GM13976 (cell line): ENCODE measurements around the gene STX1A.
"Not testable (repeated sequence)": the region's sequence is repeated elsewhere in the genome, so short reads cannot be mapped to it uniquely, and the experiment has no call there.

Experiments
- DNase-seq: peaks from one replicate; pipeline ENCODE4 v3.0.0; 2012; ENCODE audit warnings: low spot score
- in situ Hi-C: fragments of 300-500 bp; cut with MboI; formaldehyde crosslinking; loops from one replicate; pipeline ENCODE4 v1.12.0; 2022; ENCODE audit warnings: low sequenced_read_pairs, mixed read lengths, inconsistent platforms; ENCODE audit not compliant: unreplicated experiment
- TF ChIP-seq, protein P1 (sequence below): IDR thresholded peaks from 2 replicates; pipeline ENCODE4 v1.5.1; 2012; ENCODE audit warnings: borderline replicate concordance, mild to moderate bottlenecking; ENCODE audit not compliant: insufficient read depth; ENCODE audit errors: extremely low read depth, missing control alignments, control extremely low read depth

Gene STX1A

GRCh38 chr7:73718438-73718881, 1.0 kb downstream of the STX1A start:
- in situ Hi-C loops: loop anchor here (10.0 kb wide), 1 partner anchor 104 kb away; no protein-coding TSS in a partner anchor
- TF ChIP-seq, protein P1, sequence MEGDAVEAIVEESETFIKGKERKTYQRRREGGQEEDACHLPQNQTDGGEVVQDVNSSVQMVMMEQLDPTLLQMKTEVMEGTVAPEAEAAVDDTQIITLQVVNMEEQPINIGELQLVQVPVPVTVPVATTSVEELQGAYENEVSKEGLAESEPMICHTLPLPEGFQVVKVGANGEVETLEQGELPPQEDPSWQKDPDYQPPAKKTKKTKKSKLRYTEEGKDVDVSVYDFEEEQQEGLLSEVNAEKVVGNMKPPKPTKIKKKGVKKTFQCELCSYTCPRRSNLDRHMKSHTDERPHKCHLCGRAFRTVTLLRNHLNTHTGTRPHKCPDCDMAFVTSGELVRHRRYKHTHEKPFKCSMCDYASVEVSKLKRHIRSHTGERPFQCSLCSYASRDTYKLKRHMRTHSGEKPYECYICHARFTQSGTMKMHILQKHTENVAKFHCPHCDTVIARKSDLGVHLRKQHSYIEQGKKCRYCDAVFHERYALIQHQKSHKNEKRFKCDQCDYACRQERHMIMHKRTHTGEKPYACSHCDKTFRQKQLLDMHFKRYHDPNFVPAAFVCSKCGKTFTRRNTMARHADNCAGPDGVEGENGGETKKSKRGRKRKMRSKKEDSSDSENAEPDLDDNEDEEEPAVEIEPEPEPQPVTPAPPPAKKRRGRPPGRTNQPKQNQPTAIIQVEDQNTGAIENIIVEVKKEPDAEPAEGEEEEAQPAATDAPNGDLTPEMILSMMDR: no peak
- DNase-seq: no peak

DNA sequence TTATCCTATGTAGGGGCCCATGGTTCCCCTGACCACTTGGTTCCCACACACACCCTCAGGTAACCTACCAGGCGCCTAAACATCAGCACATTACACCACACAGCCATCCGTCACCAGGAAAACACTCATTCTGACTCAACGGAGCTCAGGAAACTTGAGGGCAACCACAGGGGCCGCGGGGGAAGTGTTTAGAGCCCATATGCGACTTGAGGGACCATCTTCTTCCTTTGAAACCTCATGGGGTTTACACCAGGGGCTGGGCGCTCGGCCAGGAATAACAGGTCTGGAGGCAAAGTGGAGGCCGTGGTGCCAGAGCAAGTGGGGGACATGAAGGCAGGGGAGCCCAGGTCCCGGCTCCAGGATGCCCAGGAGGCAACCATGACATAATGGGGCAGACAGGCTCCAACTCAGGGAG, 1.5 kb downstream of the STX1A start:
- DNase-seq: no peak
- in situ Hi-C loops: loop anchor here (10.0 kb wide), 1 partner anchor 103 kb away; no protein-coding TSS in a partner anchor

GRCh38 chr7:73717025-73717807, 2.3 kb downstream of the STX1A start:
- TF ChIP-seq, protein P1: no peak
- DNase-seq: no peak
- in situ Hi-C loops: loop anchor here (10.0 kb wide), 1 partner anchor 102 kb away; no protein-coding TSS in a partner anchor

More for the DNA sequence above, 1.5 kb downstream of the STX1A start:
- TF ChIP-seq, protein P1: no peak

DNA sequence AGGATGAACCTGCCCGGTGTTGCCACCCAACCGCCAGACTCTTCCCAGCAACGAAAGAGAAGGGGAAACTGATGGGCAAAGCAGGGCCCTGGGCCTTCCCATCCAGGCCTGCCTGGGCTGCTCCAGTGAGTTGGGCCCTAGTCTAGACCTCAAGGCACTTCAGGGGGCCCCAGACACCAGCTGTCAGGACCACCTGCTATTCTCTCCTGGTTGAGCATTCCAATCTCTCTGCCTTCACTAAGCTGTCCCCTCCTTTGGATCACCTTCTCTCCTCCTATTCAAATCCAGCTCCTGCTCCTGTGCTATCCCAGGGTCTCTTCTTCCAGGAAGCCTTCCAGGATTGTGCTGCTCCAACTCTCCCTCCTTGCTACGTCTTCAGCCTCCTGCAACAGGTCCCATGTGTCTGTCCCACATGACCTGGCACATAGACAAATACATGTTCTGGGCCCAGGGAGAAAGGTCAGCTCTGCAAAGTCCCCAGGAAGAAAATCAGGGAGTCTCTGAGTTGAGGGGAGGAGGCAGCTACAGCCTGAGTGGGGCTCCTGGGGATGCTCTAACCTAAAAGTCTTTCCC, 3.1 kb downstream of the STX1A start:
- TF ChIP-seq, protein P1: no peak

GRCh38 chr7:73715648-73716317, 3.7 kb downstream of the STX1A start:
- in situ Hi-C loops: loop anchor here (10.0 kb wide), 1 partner anchor 101 kb away; no protein-coding TSS in a partner anchor
- TF ChIP-seq, protein P1: no peak
- no peak for DNase-seq

More for the DNA sequence above, 3.1 kb downstream of the STX1A start:
- DNase-seq: no peak
- in situ Hi-C loops: loop anchor here (10.0 kb wide), 1 partner anchor 102 kb away; no protein-coding TSS in a partner anchor

GRCh38 chr7:73713319-73713718, 6.2 kb downstream of the STX1A start:
- in situ Hi-C loops: loop anchor here (10.0 kb wide), 1 partner anchor 99 kb away; no protein-coding TSS in a partner anchor
- not testable (repeated sequence) for DNase-seq
